Activated T-helper 17 cell treated with anti-CD3 and anti-CD28 coated beads, Interleukin-2, amount 50 U/mL, for 72 hours (primary cell): ENCODE results near the gene RTP3. TPM values are rescaled to one million over a fixed set of nuclear protein-coding genes. Genes with fewer than 3 reads are reported as not detected.
A peak's percentile ranks its signal among the peaks of the same experiment; 100 is the strongest.
"Not testable (repeated sequence)": the region's sequence is repeated elsewhere in the genome, so short reads cannot be mapped to it uniquely, and the experiment has no call there.

ENCODE experiments used
- ATAC-seq: fragments of 150-1000 bp; cut with Tn5 transposase; replicated peaks from 2 replicates; pipeline ENCODE4 v1.10.0; 2021; ENCODE audit warnings: mild to moderate bottlenecking, moderate library complexity
- H3K27ac Mint-ChIP-seq: one replicate; pipeline ENCODE4 v1.8.0; 2022; ENCODE audit warnings: mixed read lengths
- H3K27me3 Mint-ChIP-seq: one replicate; pipeline ENCODE4 v1.8.0; 2022; ENCODE audit warnings: mixed read lengths
- H3K36me3 Mint-ChIP-seq: one replicate; pipeline ENCODE4 v1.8.0; 2022; ENCODE audit warnings: low read depth, mild to moderate bottlenecking, mixed read lengths
- H3K4me1 Mint-ChIP-seq: one replicate; pipeline ENCODE4 v1.8.0; 2022; ENCODE audit warnings: mixed read lengths
- H3K4me3 Mint-ChIP-seq: one replicate; pipeline ENCODE4 v1.8.0; 2022; ENCODE audit warnings: mild to moderate bottlenecking, mixed read lengths
- H3K9me3 Mint-ChIP-seq: one replicate; pipeline ENCODE4 v1.8.0; 2022; ENCODE audit warnings: mixed read lengths
- total RNA-seq, 2 donors: library from RNA; stranded (reverse); gene quantifications; one replicate each; pipeline ENCODE4 v1.2.3, GENCODE V29; 2022

Gene RTP3
- total RNA-seq, 2 donors from 2014 or later = not detected

GRCh38 chr3:46537316-46537715 lies 39.5 kb downstream of the RTP3 start:
- H3K4me3 Mint-ChIP-seq = no peak overlapping the region
- ATAC-seq = no peak
- H3K4me1 Mint-ChIP-seq = peaks cover 28% of the 10 kb centered on the region
- H3K9me3 Mint-ChIP-seq = no peaks in the 10 kb centered on the region
- H3K27ac Mint-ChIP-seq = no peak overlapping the region
- H3K27me3 Mint-ChIP-seq = no peaks in the 10 kb centered on the region
- no peaks in the 10 kb centered on the region for H3K36me3 Mint-ChIP-seq

GRCh38 chr3:46537779-46538178 lies 40.0 kb downstream of the RTP3 start:
- Mint-ChIP-seq H3K4me1 (peaks cover 30% of the 10 kb centered on the region), H3K27ac (no peak overlapping the region), H3K4me3 (peak overlapping the region; percentile 76), H3K9me3 (no peaks in the 10 kb centered on the region), H3K27me3 (no peaks in the 10 kb centered on the region), H3K36me3 (no peaks in the 10 kb centered on the region)
- ATAC-seq = no peak

GRCh38 chr3:46538425-46538802 lies 40.6 kb downstream of the RTP3 start:
- H3K27ac Mint-ChIP-seq = peak overlapping the region; percentile 66
- H3K4me1 Mint-ChIP-seq = peaks cover 30% of the 10 kb centered on the region
- not testable (repeated sequence) for H3K36me3 Mint-ChIP-seq, ATAC-seq, H3K9me3 Mint-ChIP-seq, H3K27me3 Mint-ChIP-seq
- peak overlapping the region; percentile 76 for H3K4me3 Mint-ChIP-seq

GRCh38 chr3:46538803-46539442 lies 41.1 kb downstream of the RTP3 start:
- H3K9me3 Mint-ChIP-seq = no peaks in the 10 kb centered on the region
- no peaks in the 10 kb centered on the region for H3K27me3 Mint-ChIP-seq
- ATAC-seq = peak; percentile 91
- peak overlapping the region; percentile 66 for H3K27ac Mint-ChIP-seq
- peaks cover 30% of the 10 kb centered on the region for H3K4me1 Mint-ChIP-seq
- H3K4me3 Mint-ChIP-seq = peak overlapping the region; percentile 76
- H3K36me3 Mint-ChIP-seq = no peaks in the 10 kb centered on the region

GRCh38 chr3:46539443-46540005 lies 41.7 kb downstream of the RTP3 start:
- Mint-ChIP-seq H3K27me3 (no peaks in the 10 kb centered on the region), H3K9me3 (no peaks in the 10 kb centered on the region), H3K36me3 (no peaks in the 10 kb centered on the region), H3K4me3 (peak overlapping the region; percentile 76), H3K4me1 (peaks cover 30% of the 10 kb centered on the region), H3K27ac (peak overlapping the region; percentile 66)
- no peak for ATAC-seq

GRCh38 chr3:46540550-46540949 lies 42.8 kb downstream of the RTP3 start:
- Mint-ChIP-seq H3K36me3 (no peaks in the 10 kb centered on the region), H3K4me3 (no peak overlapping the region), H3K27ac (no peak overlapping the region), H3K4me1 (peaks cover 30% of the 10 kb centered on the region), H3K9me3 (no peaks in the 10 kb centered on the region), H3K27me3 (no peaks in the 10 kb centered on the region)
- ATAC-seq = no peak

- no peaks in the 10 kb centered on the region for H3K9me3 Mint-ChIP-seq
- H3K4me1 Mint-ChIP-seq = peaks cover 23% of the 10 kb centered on the region
- no peak for ATAC-seq
- no peaks in the 10 kb centered on the region for H3K36me3 Mint-ChIP-seq
- H3K27me3 Mint-ChIP-seq = no peaks in the 10 kb centered on the region
- H3K27ac Mint-ChIP-seq = no peak overlapping the region
- H3K4me3 Mint-ChIP-seq = no peak overlapping the region
Measured at GRCh38 chr3:46541835-46542234, 44.1 kb downstream of the RTP3 start.

GRCh38 chr3:46542344-46542743 lies 44.6 kb downstream of the RTP3 start:
- no peak for ATAC-seq
- Mint-ChIP-seq H3K4me3 (no peak overlapping the region), H3K36me3 (no peaks in the 10 kb centered on the region), H3K27ac (no peak overlapping the region), H3K9me3 (no peaks in the 10 kb centered on the region), H3K27me3 (no peaks in the 10 kb centered on the region), H3K4me1 (peaks cover 24% of the 10 kb centered on the region)

- Mint-ChIP-seq H3K9me3 (no peaks in the 10 kb centered on the region), H3K27ac (no peak overlapping the region), H3K4me1 (peaks cover 24% of the 10 kb centered on the region)
Measured at GRCh38 chr3:46542801-46543201, 45.0 kb downstream of the RTP3 start.

GRCh38 chr3:46544771-46545503 lies 47.2 kb downstream of the RTP3 start:
- Mint-ChIP-seq H3K9me3 (no peaks in the 10 kb centered on the region), H3K4me1 (peaks cover 13% of the 10 kb centered on the region), H3K36me3 (no peaks in the 10 kb centered on the region), H3K27ac (no peak overlapping the region), H3K27me3 (no peaks in the 10 kb centered on the region), H3K4me3 (no peak overlapping the region)
- ATAC-seq = no peak

More at GRCh38 chr3:46542801-46543201, 45.0 kb downstream of the RTP3 start:
- no peak for ATAC-seq
- no peaks in the 10 kb centered on the region for H3K27me3 Mint-ChIP-seq
- no peaks in the 10 kb centered on the region for H3K36me3 Mint-ChIP-seq
- no peak overlapping the region for H3K4me3 Mint-ChIP-seq

- Mint-ChIP-seq H3K4me1 (peaks cover 15% of the 10 kb centered on the region), H3K4me3 (no peak overlapping the region), H3K9me3 (no peaks in the 10 kb centered on the region), H3K27me3 (no peaks in the 10 kb centered on the region), H3K27ac (no peak overlapping the region), H3K36me3 (no peaks in the 10 kb centered on the region)
- ATAC-seq = no peak
Measured at GRCh38 chr3:46545818-46546630, 48.2 kb downstream of the RTP3 start.

GRCh38 chr3:46546896-46547440 lies 49.2 kb downstream of the RTP3 start:
- H3K36me3 Mint-ChIP-seq = no peaks in the 10 kb centered on the region
- H3K4me3 Mint-ChIP-seq = no peak overlapping the region

GRCh38 chr3:46548611-46549010 lies 50.8 kb downstream of the RTP3 start:
- not testable (repeated sequence) for H3K36me3 Mint-ChIP-seq, ATAC-seq, H3K4me3 Mint-ChIP-seq, H3K9me3 Mint-ChIP-seq, H3K4me1 Mint-ChIP-seq, H3K27ac Mint-ChIP-seq, H3K27me3 Mint-ChIP-seq

More at GRCh38 chr3:46546896-46547440, 49.2 kb downstream of the RTP3 start:
- ATAC-seq = no peak
- no peaks in the 10 kb centered on the region for H3K27me3 Mint-ChIP-seq
- H3K9me3 Mint-ChIP-seq = no peaks in the 10 kb centered on the region
- no peak overlapping the region for H3K27ac Mint-ChIP-seq
- peaks cover 15% of the 10 kb centered on the region for H3K4me1 Mint-ChIP-seq

- no peaks in the 10 kb centered on the region for H3K9me3 Mint-ChIP-seq
- no peak overlapping the region for H3K4me3 Mint-ChIP-seq
- H3K4me1 Mint-ChIP-seq = peaks cover 9% of the 10 kb centered on the region
- H3K27me3 Mint-ChIP-seq = no peaks in the 10 kb centered on the region
- no peaks in the 10 kb centered on the region for H3K36me3 Mint-ChIP-seq
- ATAC-seq = no peak
- H3K27ac Mint-ChIP-seq = no peak overlapping the region
Measured at GRCh38 chr3:46549408-46549904, 51.7 kb downstream of the RTP3 start.
